ENCODE results near the gene RAB40A. TPM values are rescaled to one million over a fixed set of nuclear protein-coding genes. Genes with fewer than 3 reads are reported as not detected.

The RAB40A gene
- total RNA-seq, 1 experiment from 2014 or later, result not detected

DNA sequence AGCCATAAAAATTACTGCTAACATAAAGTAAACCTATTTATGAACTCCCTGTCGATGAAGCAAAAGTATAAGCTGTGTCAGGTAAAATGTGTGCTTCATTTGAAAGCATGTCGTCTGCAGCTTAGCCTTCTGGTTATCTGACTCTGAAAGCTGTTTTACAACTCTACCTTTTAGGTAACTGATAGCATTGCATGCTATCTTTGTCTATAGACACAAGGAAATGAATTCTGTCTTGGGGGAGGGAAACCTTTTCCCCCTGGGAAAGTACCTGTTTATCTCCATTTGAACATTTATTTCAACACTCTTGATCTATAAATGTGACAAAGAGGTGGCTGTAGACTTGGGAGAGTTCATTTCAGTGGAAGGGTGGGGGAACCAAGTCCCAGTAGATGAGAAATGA is 51.4 kb downstream of the RAB40A start:
- H3K27ac ChIP-seq (ENCODE audit: low read depth, low read length), result no peak overlapping the region
- ChIA-PET CTCF (no interaction called here), RAD21 (ENCODE audit: low non-redundant PET in 1 of 2, low total read pairs in 2 of 2, uncharacterized antibody in 2 of 2, unreplicated experiment in 2 of 2) (no interaction called here), POLR2A (no interaction called here)
- no peak for TF ChIP-seq POLR2AphosphoS5 (IDR thresholded peaks at IDR 0.05; ENCODE audit: low read depth, low read length)
- TF ChIP-seq, protein P1, sequence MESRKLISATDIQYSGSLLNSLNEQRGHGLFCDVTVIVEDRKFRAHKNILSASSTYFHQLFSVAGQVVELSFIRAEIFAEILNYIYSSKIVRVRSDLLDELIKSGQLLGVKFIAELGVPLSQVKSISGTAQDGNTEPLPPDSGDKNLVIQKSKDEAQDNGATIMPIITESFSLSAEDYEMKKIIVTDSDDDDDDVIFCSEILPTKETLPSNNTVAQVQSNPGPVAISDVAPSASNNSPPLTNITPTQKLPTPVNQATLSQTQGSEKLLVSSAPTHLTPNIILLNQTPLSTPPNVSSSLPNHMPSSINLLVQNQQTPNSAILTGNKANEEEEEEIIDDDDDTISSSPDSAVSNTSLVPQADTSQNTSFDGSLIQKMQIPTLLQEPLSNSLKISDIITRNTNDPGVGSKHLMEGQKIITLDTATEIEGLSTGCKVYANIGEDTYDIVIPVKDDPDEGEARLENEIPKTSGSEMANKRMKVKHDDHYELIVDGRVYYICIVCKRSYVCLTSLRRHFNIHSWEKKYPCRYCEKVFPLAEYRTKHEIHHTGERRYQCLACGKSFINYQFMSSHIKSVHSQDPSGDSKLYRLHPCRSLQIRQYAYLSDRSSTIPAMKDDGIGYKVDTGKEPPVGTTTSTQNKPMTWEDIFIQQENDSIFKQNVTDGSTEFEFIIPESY (IDR thresholded peaks at IDR 0.05; ENCODE audit: extremely low read depth, insufficient replicate concordance, low read length), result no peak
- TF ChIP-seq CEBPB (IDR thresholded peaks at IDR 0.05; ENCODE audit: low read depth), result no peak
- TF ChIP-seq FOSL1 (IDR thresholded peaks at IDR 0.05; ENCODE audit: low read depth), result no peak
- no peak for TF ChIP-seq CBX3 (IDR thresholded peaks at IDR 0.05; ENCODE audit: low read depth)
- no peak for TF ChIP-seq ZNF274 (IDR thresholded peaks at IDR 0.05; ENCODE audit: low read depth, low read length)
- no peak for TF ChIP-seq RAD21 (IDR thresholded peaks at IDR 0.05; ENCODE audit: low read depth)
- no peak for TF ChIP-seq EZH2 (IDR thresholded peaks at IDR 0.05)
- TF ChIP-seq, protein P2, sequence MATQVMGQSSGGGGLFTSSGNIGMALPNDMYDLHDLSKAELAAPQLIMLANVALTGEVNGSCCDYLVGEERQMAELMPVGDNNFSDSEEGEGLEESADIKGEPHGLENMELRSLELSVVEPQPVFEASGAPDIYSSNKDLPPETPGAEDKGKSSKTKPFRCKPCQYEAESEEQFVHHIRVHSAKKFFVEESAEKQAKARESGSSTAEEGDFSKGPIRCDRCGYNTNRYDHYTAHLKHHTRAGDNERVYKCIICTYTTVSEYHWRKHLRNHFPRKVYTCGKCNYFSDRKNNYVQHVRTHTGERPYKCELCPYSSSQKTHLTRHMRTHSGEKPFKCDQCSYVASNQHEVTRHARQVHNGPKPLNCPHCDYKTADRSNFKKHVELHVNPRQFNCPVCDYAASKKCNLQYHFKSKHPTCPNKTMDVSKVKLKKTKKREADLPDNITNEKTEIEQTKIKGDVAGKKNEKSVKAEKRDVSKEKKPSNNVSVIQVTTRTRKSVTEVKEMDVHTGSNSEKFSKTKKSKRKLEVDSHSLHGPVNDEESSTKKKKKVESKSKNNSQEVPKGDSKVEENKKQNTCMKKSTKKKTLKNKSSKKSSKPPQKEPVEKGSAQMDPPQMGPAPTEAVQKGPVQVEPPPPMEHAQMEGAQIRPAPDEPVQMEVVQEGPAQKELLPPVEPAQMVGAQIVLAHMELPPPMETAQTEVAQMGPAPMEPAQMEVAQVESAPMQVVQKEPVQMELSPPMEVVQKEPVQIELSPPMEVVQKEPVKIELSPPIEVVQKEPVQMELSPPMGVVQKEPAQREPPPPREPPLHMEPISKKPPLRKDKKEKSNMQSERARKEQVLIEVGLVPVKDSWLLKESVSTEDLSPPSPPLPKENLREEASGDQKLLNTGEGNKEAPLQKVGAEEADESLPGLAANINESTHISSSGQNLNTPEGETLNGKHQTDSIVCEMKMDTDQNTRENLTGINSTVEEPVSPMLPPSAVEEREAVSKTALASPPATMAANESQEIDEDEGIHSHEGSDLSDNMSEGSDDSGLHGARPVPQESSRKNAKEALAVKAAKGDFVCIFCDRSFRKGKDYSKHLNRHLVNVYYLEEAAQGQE (IDR thresholded peaks at IDR 0.05; ENCODE audit: low read depth), result no peak
- no peaks in the 10 kb centered on the region for H3K4me1 ChIP-seq (ENCODE audit: control insufficient read depth in 1 of 2, insufficient read depth in 2 of 2, low read length in 2 of 2)
- no peak overlapping the region for H2AFZ ChIP-seq (ENCODE audit: low read depth, low read length, poor library complexity, severe bottlenecking)
- H3K9ac ChIP-seq (ENCODE audit: low read length), result no peak overlapping the region
- no peak for ATAC-seq
- H3K79me2 ChIP-seq (ENCODE audit: insufficient read depth, low read length), result no peaks in the 10 kb centered on the region
- H3K27me3 ChIP-seq (ENCODE audit: insufficient read depth, low read length), result no peaks in the 10 kb centered on the region
- no peaks in the 10 kb centered on the region for H3K9me3 ChIP-seq (ENCODE audit: control insufficient read depth in 1 of 2, insufficient read depth in 1 of 2, low read depth in 1 of 2, low read length in 2 of 2)
- no TSS peak for BruUV-seq (replicated peaks)
- H3K9me2 ChIP-seq (ENCODE audit: insufficient read depth), result no peaks in the 10 kb centered on the region
- intact Hi-C loops (cut with micrococcal nuclease), result no loop called here
- H3K4me3 ChIP-seq (replicated peaks in 1 of 2; ENCODE audit: low read depth in 1 of 2, low read length in 2 of 2), result no peak overlapping the region
- no peaks in the 10 kb centered on the region for H4K20me1 ChIP-seq (ENCODE audit: insufficient read depth)
- H3K36me3 ChIP-seq (ENCODE audit: control insufficient read depth in 1 of 2, insufficient read depth in 2 of 2, low read length in 2 of 2), result no peaks in the 10 kb centered on the region
- H3K4me2 ChIP-seq (ENCODE audit: low read length), result no peak overlapping the region
- no peak for DNase-seq (ENCODE audit: low read depth, low spot score)
